CD4-positive, alpha-beta T cell (primary cell): ENCODE data around the gene PPL. TPM values are rescaled to one million over a fixed set of nuclear protein-coding genes. Genes with fewer than 3 reads are reported as not detected.

Experiments
- ATAC-seq: fragments of 200-7000 bp; cut with Tn5 transposase; one replicate; pipeline ENCODE4 v1.10.0; 2022; ENCODE audit warnings: mild to moderate bottlenecking; ENCODE audit not compliant: poor library complexity
- CTCF ChIA-PET: fragments of 350-600 bp; sonication (Branson Sonifier 250); formaldehyde crosslinking; loops from one replicate; lab custom pipeline; 2021; ENCODE audit warnings: antibody characterized with exemption, inconsistent platforms; lab: Charles Lee
- POLR2A ChIA-PET: fragments of 350-600 bp; sonication (Branson Sonifier 250); formaldehyde crosslinking; loops from one replicate; lab custom pipeline; 2021; ENCODE audit warnings: antibody characterized with exemption, inconsistent platforms; lab: Charles Lee
- DNase-seq, 14 experiments: peaks; one replicate each; pipeline ENCODE4 v3.0.0-alpha.2; 2013 to 2020; ENCODE audit warnings: mixed read lengths in 2 of 14
- H3K27ac ChIP-seq, 2 donors: one replicate each; pipeline versions ENCODE4 v1.5.1 to v1.7.0; 2013; ENCODE audit warnings: low read length in 2 of 2, low read depth in 1 of 2, mild to moderate bottlenecking in 1 of 2
- H3K27me3 ChIP-seq, 2 experiments: 1 replicate in 1 of 2; 2 replicates in 1 of 2; pipeline versions ENCODE4 v1.6.1 to v1.7.0; 2013; ENCODE audit warnings: low read length in 2 of 2, control low read depth in 1 of 2, mild to moderate bottlenecking in 1 of 2, moderate library complexity in 1 of 2; ENCODE audit not compliant: insufficient read depth in 2 of 2, control insufficient read depth in 1 of 2
- H3K36me3 ChIP-seq: one replicate; pipeline ENCODE4 v1.6.1; 2013; ENCODE audit warnings: low read length, control low read depth; ENCODE audit not compliant: insufficient read depth
- H3K4me1 ChIP-seq: one replicate; pipeline ENCODE4 v1.6.1; 2013; ENCODE audit warnings: low read length, control low read depth; ENCODE audit not compliant: insufficient read depth
- H3K4me3 ChIP-seq: one replicate; pipeline ENCODE4 v1.5.1; 2013; ENCODE audit warnings: mild to moderate bottlenecking, low read length, moderate library complexity
- H3K9me3 ChIP-seq, 2 experiments: 1 replicate in 1 of 2; 2 replicates in 1 of 2; pipeline versions ENCODE4 v1.6.1 to v1.7.0; 2013; ENCODE audit warnings: low read length in 2 of 2, mild to moderate bottlenecking in 2 of 2, control low read depth in 1 of 2, moderate library complexity in 1 of 2; ENCODE audit not compliant: control insufficient read depth in 1 of 2, insufficient read depth in 1 of 2
- H3K27ac Mint-ChIP-seq: one replicate; pipeline ENCODE4 v1.8.0; 2020; ENCODE audit warnings: mixed read lengths
- H3K27me3 Mint-ChIP-seq: one replicate; pipeline ENCODE4 v1.8.0; 2021; ENCODE audit warnings: mixed read lengths
- H3K36me3 Mint-ChIP-seq: one replicate; pipeline ENCODE4 v1.8.0; 2021; ENCODE audit warnings: low read depth, mixed read lengths
- H3K4me1 Mint-ChIP-seq: one replicate; pipeline ENCODE4 v1.8.0; 2021; ENCODE audit warnings: low read depth, mixed read lengths
- H3K4me3 Mint-ChIP-seq: one replicate; pipeline ENCODE4 v1.8.0; 2020; ENCODE audit warnings: mild to moderate bottlenecking, mixed read lengths
- H3K9me3 Mint-ChIP-seq: one replicate; pipeline ENCODE4 v1.8.0; 2020; ENCODE audit warnings: mixed read lengths
- CTCF ChIP-seq: fragments of 200-600 bp; IDR thresholded peaks from one replicate; pipeline ENCODE4 v1.8.0; 2022; ENCODE audit warnings: antibody characterized with exemption, mild to moderate bottlenecking
- intact Hi-C, 2 experiments: fragments of 100-400 bp; cut with DNase I in 1 of 2; cut with micrococcal nuclease in 1 of 2; formaldehyde crosslinking; loops; one replicate each; pipeline versions ENCODE4 v1.15.1 to v1.9.0; 2023 to 2025; cut with DNase I, micrococcal nuclease
- total RNA-seq, 174 experiments: library from RNA in 2 of 174; stranded (reverse) in 2 of 174; gene quantifications; one replicate each; pipeline ENCODE4 v1.2.3 and lab custom pipeline; 2021 to 2026

Gene PPL
- total RNA-seq, 2 experiments from 2014 or later = not detected

- Mint-ChIP-seq H3K9me3 (no peaks in the 10 kb centered on the region), H3K4me1 (no peaks in the 10 kb centered on the region), H3K27me3 (peaks cover 36% of the 10 kb centered on the region), H3K36me3 (no peaks in the 10 kb centered on the region), H3K4me3 (no peak overlapping the region), H3K27ac (no peak overlapping the region)
- peaks cover 8 to 17% of the 10 kb centered on the region in 2 experiments for H3K27me3 ChIP-seq
- ChIA-PET POLR2A (no interaction called here), CTCF (no interaction called here)
- no peak for DNase-seq
- no peak overlapping the region for H3K27ac ChIP-seq
- H3K9me3 ChIP-seq = no peaks in the 10 kb centered on the region
- intact Hi-C loops = no loop called here
- no peaks in the 10 kb centered on the region for H3K36me3 ChIP-seq
- H3K4me3 ChIP-seq = no peak overlapping the region
- TF ChIP-seq CTCF = no peak
- H3K4me1 ChIP-seq = no peaks in the 10 kb centered on the region
- no peak for ATAC-seq
Observed at GRCh38 chr16:4942481-4942880, 5.5 kb upstream of the PPL start.

GRCh38 chr16:4940719-4941118, 3.8 kb upstream of the PPL start:
- Histone ChIP-seq H3K4me3 (no peak overlapping the region), H3K27ac (no peak overlapping the region), H3K27me3 (peaks cover 23 to 27% of the 10 kb centered on the region in 2 experiments), H3K36me3 (no peaks in the 10 kb centered on the region), H3K4me1 (peaks cover 11% of the 10 kb centered on the region), H3K9me3 (no peaks in the 10 kb centered on the region)
- H3K27me3 Mint-ChIP-seq = peaks cover 39% of the 10 kb centered on the region
- POLR2A ChIA-PET = no interaction called here
- no peaks in the 10 kb centered on the region for H3K36me3 Mint-ChIP-seq
- no peak for ATAC-seq
- no peak for DNase-seq
- no peak overlapping the region for H3K27ac Mint-ChIP-seq
- intact Hi-C loops = no loop called here
- no peak for TF ChIP-seq CTCF
- H3K4me1 Mint-ChIP-seq = peaks cover 4% of the 10 kb centered on the region
- CTCF ChIA-PET = no interaction called here
- H3K9me3 Mint-ChIP-seq = no peaks in the 10 kb centered on the region
- H3K4me3 Mint-ChIP-seq = no peak overlapping the region

GRCh38 chr16:4938683-4939030, 1.7 kb upstream of the PPL start:
- H3K9me3 ChIP-seq = no peaks in the 10 kb centered on the region
- Mint-ChIP-seq H3K9me3 (no peaks in the 10 kb centered on the region), H3K4me3 (no peak overlapping the region), H3K36me3 (no peaks in the 10 kb centered on the region), H3K4me1 (peaks cover 4% of the 10 kb centered on the region), H3K27me3 (peaks cover 46% of the 10 kb centered on the region), H3K27ac (no peak overlapping the region)
- TF ChIP-seq CTCF = no peak
- POLR2A ChIA-PET = no interaction called here
- peaks cover 38 to 41% of the 10 kb centered on the region in 2 experiments for H3K27me3 ChIP-seq
- H3K4me1 ChIP-seq = peaks cover 13% of the 10 kb centered on the region
- no peak for ATAC-seq
- H3K27ac ChIP-seq = no peak overlapping the region
- H3K36me3 ChIP-seq = no peaks in the 10 kb centered on the region
- CTCF ChIA-PET = no interaction called here
- H3K4me3 ChIP-seq = no peak overlapping the region
- no peak for DNase-seq
- intact Hi-C loops = no loop called here
